GM12873 (cell line): ENCODE results near the gene POLR3A.

Source experiments
- CTCF ChIP-seq: IDR thresholded peaks from 2 replicates; pipeline ENCODE4 v1.5.1; 2012; ENCODE audit warnings: low read depth, mild to moderate bottlenecking, moderate library complexity, low read length, control low read depth; ENCODE audit not compliant: insufficient read depth; ENCODE audit errors: missing control alignments

POLR3A gene

GRCh38 chr10:77972148-77972547 is 57.2 kb downstream of the POLR3A start:
- TF ChIP-seq CTCF = no peak

GRCh38 chr10:77971804-77972144 is 57.5 kb downstream of the POLR3A start:
- no peak for TF ChIP-seq CTCF

GRCh38 chr10:77970869-77971803 is 58.2 kb downstream of the POLR3A start:
- TF ChIP-seq CTCF = no peak

- no peak for TF ChIP-seq CTCF
Observed at GRCh38 chr10:77969114-77969513, 60.2 kb downstream of the POLR3A start.

- TF ChIP-seq CTCF = no peak
Observed at GRCh38 chr10:77967611-77968022, 61.7 kb downstream of the POLR3A start.

- TF ChIP-seq CTCF = no peak
Observed at GRCh38 chr10:77965294-77965693, 64.0 kb downstream of the POLR3A start.

- no peak for TF ChIP-seq CTCF
Observed at GRCh38 chr10:77964811-77965210, 64.5 kb downstream of the POLR3A start.
